CD4-positive, alpha-beta T cell treated with Interleukin-4 for 1 hour (primary cell): ENCODE measurements around the gene KLHL26.
"Not testable (repeated sequence)": the region's sequence is repeated elsewhere in the genome, so short reads cannot be mapped to it uniquely, and the experiment has no call there.

Experiments used
- DNase-seq, 2 donors: peaks; one replicate each; pipeline ENCODE4 v3.0.0-alpha.2; 2020 to 2022

The KLHL26 gene

GRCh38 chr19:18668252-18668631 is 31.4 kb downstream of the KLHL26 start:
- DNase-seq = no peak

DNA sequence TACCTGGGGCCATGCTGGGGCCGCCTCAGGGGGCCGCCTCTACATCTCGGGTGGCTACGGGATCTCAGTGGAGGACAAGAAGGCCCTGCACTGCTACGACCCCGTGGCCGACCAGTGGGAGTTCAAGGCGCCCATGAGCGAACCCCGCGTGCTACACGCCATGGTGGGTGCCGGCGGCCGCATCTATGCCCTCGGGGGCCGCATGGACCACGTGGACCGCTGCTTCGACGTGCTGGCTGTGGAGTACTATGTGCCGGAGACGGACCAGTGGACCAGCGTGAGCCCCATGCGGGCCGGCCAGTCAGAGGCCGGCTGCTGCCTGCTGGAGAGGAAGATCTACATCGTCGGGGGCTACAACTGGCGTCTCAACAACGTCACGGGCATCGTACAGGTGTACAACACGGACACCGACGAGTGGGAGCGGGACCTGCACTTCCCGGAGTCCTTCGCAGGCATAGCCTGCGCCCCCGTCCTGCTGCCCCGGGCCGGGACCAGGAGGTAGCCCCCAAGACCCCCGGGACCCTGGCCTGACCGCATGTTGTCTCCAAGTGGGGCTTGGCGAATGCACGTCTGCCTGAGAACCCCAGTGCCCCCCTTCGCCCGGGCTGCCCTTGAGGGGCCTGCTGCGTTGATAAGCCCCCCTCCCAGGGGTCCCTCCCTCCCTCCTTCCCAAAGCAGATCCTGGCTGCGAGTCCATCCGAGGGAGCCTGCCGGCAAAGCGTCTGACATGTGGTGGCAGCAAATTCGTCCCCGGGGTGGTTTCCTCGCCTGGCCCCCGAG is 32.1 kb downstream of the KLHL26 start:
- DNase-seq = no peak

GRCh38 chr19:18669524-18669817 is 32.6 kb downstream of the KLHL26 start:
- no peak for DNase-seq

DNA sequence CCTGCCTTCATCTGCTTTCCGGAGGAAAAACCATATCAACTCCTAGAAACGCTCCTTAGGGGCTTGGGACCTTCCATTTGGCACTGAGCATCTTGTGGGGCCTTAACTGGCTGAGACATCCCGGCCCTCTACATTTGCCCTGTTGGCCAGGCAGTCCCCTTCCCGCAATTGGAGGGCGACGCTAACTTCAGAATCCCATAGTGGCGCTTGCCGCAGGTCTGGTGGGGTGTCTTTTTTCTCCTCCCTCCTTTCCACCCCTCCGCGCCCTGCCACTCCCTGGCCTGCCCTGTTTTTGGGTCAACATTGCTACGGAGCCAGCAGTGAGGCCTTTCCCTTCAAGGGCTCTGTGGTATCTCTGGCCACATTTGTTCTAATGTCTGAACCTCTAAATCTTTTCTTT is 33.1 kb downstream of the KLHL26 start:
- no peak for DNase-seq

GRCh38 chr19:18670312-18670711 is 33.5 kb downstream of the KLHL26 start:
- DNase-seq = no peak

DNA sequence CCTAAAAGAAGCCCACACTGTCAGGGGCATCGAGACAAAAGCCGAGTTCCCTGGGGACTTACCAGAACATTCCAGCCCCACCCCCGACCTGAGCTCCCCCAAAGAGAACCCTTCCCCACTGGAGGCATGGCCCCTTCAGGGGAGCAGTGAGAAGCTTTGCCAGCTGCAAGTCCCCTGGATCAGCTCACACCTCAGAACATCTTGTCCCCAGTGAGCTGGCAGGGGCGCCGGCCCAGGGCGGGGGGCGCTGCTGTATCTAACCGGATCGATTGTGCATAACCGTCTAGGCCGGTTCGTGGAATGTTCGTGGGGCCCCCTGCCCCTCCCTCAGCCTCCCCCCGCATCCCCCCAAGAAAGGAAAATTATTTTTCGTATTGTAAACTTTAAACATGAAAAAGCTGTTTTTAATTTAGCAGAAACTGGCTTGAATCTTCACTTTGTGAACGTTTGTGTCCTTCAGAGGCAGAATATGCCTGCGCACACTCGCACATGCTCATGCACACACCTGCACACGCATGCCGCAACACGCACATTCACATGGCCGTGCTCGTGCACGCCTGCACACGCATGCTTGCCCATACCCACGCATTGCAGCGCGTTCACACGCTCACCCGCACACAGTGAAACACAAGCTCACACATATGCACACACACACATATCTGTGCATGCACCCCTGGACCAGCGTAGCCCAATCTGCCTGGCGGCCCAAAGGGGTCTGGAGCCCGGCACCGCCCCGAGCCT is 34.6 kb downstream of the KLHL26 start:
- DNase-seq = no peak

- no peak for DNase-seq
Measured at GRCh38 chr19:18672044-18672451, 35.2 kb downstream of the KLHL26 start.

DNA sequence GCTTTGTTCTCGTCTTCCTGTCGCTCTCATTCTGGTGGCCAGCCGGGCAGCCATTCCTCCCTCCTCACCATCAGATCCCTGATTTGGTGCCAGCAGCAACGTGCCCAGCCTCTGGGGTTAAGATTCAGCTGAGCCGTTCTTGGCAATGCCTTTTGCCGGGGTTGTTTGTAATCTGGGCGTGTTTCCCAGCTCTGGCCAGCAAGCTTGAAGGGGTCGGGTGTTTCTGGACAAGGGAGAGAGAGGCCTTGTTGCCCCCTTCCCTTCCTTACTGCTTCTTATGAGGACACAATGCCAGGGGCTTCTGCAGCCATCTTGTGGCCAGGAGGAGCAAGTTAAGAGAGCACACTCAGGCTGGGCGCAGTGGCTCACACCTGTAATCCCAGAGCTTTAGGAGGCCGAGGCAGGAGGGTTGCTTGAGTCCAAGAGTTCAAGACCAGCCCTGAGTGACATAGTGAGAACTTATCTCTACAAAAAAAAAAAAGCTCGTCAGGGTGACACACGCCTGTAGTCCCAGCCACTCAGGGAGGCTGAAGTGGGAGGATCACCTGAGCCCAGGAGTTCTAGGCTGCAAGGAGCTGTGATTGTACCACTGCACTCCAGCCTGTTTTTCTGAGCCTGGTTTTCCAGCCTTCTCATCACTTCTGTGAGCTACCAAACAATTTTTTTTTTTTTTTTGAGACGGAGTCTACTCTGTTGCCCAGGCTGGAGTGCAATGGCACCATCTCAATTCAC is 35.9 kb downstream of the KLHL26 start:
- no peak for DNase-seq

DNA sequence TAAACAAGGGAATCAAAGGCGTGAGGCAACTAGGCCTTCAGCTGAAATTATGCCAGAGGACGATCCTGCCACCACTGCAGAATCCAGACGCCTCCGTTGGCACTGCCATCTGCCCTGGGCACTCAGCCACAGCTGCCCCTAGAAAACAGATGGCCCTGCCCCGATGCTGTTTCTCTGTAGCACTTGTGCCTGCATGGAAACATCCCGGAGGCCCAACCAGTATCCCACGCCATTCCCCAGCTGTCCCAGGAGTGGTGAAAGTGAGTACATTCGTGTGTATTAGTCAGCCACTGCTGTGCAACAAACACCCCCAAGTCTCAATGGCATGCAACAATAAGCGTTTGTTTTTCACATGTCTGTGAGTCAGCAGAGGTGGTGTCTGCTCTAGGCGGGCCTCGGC is 37.8 kb downstream of the KLHL26 start:
- DNase-seq = no peak

DNA sequence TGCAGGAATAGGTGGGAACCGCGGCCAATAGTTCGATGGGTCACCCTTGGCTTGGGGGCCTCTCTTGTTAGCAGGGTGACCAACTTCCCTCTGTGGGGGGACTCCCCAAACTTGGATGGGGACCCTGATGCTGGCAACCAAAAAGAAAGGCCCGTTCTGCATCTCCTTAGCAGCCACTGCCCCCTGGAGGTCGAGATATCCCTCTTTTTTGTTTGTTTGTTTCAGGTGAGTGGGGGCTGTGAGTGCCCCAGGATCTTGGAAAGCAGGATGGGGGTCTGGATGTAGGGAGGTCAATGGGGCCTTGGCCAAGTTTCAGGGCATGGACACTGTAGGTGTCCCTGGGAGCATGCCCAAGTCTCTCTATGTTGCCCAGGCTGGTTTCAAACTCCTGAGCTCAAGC is 39.0 kb downstream of the KLHL26 start:
- peak in 1 of 2 donors; percentile 16 for DNase-seq

- no peak for DNase-seq
Measured at GRCh38 chr19:18676692-18677091, 39.9 kb downstream of the KLHL26 start.

DNA sequence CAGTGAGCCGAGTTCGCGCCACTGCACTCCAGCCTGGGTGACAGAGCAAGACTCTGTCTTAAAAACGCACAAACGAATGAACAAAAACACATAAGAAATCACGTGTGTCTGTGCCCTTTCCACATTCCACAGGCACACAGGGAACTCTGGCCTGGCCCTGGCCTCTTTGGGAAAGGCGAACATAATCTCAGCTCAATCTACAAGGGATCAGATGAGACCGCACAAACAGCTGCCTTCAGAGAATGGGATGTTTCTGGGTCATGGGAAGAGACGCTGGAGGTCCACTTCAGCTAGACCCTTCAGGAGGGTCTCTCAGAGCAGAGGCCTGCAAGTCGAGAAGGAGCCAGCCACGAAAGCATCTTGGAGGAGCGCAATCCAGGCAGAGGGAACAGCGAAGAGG is 40.3 kb downstream of the KLHL26 start:
- DNase-seq = no peak

GRCh38 chr19:18680148-18680547 is 43.3 kb downstream of the KLHL26 start:
- DNase-seq = not testable (repeated sequence)

- no peak for DNase-seq
Measured at GRCh38 chr19:18682807-18683108, 45.9 kb downstream of the KLHL26 start.

- peak; percentile 93 to 94 for DNase-seq
Measured at GRCh38 chr19:18683109-18683957, 46.5 kb downstream of the KLHL26 start, which contains the start of gene CRTC1. TSS of gene CRTC1 (plus strand) at chr19:18683680. CDS start at chr19:18683703, 23 bp downstream.

DNA sequence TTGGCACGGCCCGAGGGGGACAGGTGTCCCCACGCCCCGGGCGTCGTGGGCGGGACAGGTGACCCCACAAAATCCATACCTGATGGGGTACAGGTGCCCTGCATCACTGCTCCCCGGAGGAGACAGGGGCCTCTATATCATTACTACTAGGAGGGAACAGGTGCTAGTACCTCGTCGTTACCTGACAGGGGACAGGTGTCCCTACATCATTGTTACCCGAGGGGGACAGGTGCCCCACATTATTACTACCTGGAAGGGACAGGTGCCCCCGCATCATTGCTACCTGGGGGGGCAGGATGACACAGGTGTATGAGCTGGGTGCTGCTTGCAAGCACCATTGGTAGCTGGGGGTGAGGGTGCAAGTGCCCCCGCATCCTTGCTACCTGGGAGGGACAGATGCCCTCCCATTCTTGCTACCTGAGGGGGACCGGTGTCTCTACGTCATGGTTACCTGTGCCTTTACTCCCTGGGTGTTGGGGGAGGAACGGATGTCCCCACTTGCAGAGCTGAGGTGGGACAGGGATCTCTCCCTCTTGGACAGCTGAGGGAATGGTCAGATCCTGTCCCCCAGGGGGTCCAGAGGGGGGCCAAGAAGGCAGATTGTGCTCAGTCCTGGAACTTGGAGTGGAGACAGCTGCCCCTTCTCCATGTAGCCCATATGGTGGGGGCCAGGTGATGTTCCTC is 47.3 kb downstream of the KLHL26 start:
- no peak for DNase-seq

DNA sequence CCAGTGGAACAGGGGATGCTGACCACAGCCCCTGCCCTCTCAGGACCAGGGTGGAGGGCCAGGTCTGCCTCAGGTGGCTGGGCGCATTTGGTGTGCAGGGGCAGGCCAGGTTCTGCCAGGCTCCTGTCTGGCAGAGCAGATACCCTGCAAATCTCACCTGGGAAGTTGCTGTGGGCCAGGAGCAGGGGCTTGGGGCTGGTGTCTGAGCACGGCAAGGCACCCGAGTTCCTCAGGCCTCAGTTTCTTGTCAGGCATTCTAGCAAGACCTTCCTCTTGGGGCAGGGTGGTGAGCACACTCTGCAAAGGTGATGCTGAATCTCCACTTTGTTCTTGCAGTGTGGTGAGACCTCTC is 47.8 kb downstream of the KLHL26 start:
- no peak for DNase-seq

DNA sequence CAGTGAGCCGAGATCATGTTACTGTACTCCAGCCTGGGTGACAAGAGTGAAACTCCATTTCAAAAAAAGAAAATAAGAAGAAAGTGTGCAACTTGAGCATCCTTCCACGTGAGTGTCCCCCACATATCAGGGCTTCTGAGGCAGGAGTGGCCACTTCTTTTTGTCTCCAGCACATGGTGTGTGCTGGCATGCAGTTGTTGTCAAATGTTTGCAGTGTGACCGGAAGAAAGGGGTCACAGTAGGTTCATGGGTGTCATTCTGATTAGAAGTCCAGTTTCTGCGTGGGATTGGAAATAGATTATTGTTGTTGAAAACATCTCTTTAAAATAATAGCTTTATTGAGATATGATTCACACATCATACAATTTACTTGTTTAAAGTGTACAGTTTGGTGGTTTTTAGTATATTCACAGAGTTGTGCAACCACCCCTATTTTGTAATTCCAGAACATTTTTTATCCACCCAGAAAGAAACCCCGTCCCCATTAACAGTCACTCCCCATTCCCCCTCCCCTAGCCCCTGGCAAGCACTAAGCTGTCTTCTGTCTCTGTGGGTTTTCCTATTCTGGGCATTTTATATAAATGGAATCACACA is 48.9 kb downstream of the KLHL26 start:
- no peak for DNase-seq

DNA sequence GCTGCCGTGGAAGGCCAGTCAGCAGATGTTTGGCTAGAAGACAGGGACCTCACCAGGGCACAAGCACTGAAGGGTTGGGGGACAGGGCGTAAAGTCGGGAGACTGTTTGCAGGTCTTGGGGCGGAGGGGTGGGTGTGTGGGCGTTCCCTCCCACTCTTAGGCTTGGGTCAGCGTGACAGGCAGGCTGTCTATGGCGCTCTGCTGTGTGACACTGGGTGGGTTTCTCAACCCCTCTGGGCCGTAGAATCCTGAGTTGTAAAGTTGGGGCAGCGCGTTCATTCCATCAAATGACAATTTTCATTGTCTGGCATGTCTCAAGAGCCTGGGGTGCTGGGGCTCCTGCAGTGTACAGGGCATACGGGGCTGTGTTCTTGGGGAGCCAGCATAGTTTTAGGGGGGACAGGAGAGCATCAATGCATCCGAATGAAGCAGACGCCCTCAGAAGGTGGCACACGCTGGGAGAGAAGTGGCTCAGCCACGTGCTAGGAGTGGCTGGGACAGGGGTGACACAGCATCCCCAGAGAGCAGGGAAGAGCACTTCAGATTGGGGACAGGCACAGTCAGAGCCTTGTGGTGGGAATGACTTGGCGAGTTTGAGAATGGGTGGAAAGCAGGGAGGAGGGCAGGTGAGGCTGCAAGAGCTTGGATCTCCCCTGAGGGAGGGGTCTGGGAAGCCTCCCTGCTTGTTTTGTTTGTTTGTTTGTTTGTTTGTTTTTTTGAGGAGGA is 51.1 kb downstream of the KLHL26 start:
- DNase-seq = no peak

DNA sequence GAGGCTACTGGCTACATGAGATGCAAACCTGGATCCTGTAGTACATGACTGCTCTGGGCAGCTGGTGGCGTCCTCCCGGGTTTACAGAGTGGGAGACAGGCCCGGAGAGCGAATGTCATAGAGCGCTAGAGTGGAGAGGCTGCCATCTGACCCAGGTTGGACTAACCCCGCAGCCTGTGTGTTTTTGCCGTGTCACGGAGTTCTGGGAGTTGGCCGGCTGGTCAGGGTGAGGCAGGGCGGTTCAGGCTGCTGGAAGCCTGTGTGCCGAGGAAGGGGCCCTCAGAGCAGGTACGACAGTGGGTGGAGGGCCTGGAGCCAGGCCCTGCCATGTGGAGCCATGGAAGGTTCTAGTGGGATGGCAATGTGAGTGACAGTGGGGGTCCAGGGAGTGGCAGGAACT is 59.2 kb downstream of the KLHL26 start:
- DNase-seq = no peak

DNA sequence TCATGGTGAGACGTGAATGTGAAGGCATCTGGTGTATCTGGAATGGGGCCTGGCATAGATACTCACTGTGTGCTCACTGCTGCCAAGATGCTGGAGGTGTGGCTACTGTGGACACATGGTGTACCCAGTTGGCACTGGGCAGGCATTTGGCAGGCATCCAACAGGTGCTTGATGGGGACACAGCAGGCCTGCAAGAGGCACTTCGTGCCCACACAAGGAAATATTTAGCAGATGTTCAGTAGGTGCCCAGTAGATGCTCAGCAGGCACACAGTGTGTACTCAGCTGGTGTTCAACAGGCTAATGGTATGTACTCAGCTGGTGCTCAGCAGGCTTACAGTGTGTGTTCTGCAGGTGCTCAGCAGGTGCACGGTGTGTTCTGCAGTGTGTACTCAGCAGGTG is 60.9 kb downstream of the KLHL26 start:
- no peak for DNase-seq
